Tibial nerve (tissue), 4 donors: ENCODE measurements around the gene PELI2.

Experiments used
- EP300 ChIP-seq, 2 donors: sonication (generic); formaldehyde crosslinking; IDR thresholded peaks; one replicate each; pipeline ENCODE4 v1.6.1; 2017; ENCODE audit warnings: antibody characterized with exemption in 2 of 2, mild to moderate bottlenecking in 1 of 2
- POLR2A ChIP-seq, 2 donors: fragments of 450-650 bp; IDR thresholded peaks; one replicate each; pipeline ENCODE4 v1.6.1; 2017; ENCODE audit warnings: antibody characterized with exemption in 2 of 2, mild to moderate bottlenecking in 2 of 2, moderate library complexity in 2 of 2
- TF ChIP-seq, protein P1 (sequence below), 5 experiments: fragments of 200-600 bp in 3 of 5; fragments of 450-650 bp in 2 of 5; sonication (generic) in 3 of 5; IDR thresholded peaks; one replicate each; pipeline ENCODE4 v1.5.1; 2016 to 2019; ENCODE audit warnings: antibody characterized with exemption in 5 of 5, mild to moderate bottlenecking in 3 of 5, moderate library complexity in 2 of 5

DNA sequence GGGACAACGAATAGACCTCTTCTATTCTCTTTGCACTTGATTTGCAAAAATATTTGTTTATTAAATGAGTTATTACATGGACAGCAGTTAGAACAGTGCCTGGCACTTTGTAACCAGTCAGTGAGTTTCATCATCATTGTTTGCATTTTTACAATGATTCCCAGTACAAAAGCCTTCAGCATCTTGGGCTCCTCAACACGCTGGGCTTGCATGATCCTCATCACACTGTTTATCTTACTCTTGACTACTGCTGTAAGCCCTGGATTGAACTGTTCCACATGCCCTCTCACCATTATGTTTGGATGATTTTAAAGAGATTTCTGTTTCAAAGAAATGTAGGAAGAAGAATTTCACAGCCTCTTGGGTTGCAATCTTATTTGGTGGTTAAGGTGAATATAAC, 204.3 kb downstream of the PELI2 start:
- TF ChIP-seq, protein P1, sequence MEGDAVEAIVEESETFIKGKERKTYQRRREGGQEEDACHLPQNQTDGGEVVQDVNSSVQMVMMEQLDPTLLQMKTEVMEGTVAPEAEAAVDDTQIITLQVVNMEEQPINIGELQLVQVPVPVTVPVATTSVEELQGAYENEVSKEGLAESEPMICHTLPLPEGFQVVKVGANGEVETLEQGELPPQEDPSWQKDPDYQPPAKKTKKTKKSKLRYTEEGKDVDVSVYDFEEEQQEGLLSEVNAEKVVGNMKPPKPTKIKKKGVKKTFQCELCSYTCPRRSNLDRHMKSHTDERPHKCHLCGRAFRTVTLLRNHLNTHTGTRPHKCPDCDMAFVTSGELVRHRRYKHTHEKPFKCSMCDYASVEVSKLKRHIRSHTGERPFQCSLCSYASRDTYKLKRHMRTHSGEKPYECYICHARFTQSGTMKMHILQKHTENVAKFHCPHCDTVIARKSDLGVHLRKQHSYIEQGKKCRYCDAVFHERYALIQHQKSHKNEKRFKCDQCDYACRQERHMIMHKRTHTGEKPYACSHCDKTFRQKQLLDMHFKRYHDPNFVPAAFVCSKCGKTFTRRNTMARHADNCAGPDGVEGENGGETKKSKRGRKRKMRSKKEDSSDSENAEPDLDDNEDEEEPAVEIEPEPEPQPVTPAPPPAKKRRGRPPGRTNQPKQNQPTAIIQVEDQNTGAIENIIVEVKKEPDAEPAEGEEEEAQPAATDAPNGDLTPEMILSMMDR (IDR thresholded peaks at IDR 0.05): no peak
- TF ChIP-seq POLR2A (IDR thresholded peaks at IDR 0.05): no peak
- no peak for TF ChIP-seq EP300 (IDR thresholded peaks at IDR 0.05)
